CD4-positive, alpha-beta T cell treated with Interleukin-12 subunit alpha and Interleukin-12 subunit beta, for 1 hour (primary cell): Measurements from ENCODE around the gene TBX5.

Source experiments
- DNase-seq: peaks from one replicate; pipeline ENCODE4 v3.0.0-alpha.2; 2020

The TBX5 gene

DNA sequence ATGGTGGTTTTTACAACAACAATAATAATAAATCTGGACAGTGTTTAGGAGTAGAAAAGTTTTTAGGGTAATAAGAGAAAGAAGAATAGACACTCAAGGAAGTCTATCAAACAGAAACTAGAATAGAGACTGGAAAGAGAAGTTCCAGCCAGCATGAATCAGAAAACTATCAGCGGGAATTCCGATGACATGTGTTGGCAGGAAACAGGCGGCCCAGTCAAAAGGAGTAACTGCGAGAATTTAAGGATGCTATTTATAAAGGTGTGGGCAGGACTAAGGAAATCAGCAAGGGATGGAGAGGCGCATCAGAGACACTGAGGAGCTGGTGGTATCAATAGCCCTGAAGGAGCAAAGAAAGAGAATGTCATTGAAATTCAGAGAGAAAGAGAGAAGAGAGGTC is 89.9 kb downstream of the TBX5 start:
- no peak for DNase-seq

DNA sequence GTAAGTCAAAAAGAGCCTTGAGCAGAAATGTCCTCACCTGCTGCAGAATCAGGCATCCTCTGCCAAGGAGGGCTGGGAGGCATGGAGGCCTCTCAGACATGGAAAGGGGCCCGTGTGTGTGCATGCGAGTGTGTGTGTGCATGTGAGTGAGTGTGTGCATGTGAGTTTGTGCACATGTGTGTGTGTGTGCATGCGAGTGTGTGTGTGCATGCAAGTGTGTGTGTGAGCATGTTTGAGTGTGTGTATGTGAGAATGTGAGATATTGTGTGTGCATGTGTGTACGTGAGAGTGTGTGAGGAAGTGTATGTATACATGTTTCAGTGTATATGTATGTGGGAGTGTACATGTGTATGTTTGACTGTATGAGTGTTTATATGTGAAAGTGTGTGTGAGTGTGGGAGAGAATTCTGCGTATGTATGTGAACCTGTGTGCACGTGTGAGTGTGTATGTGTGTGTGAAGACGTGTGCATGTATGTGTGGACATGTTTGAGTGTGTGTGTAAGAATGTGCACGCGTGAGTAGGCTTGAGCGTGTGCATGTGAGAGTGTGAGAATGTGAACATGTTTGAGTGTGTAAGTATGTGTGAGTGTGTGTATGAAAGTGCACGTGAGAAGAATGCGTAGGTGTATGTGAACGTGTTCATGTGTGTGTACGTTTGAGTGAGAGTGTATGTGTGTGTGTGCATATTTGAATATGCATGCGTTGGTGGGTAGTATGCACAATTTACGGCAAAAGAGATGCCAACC is 90.8 kb downstream of the TBX5 start:
- no peak for DNase-seq

DNA sequence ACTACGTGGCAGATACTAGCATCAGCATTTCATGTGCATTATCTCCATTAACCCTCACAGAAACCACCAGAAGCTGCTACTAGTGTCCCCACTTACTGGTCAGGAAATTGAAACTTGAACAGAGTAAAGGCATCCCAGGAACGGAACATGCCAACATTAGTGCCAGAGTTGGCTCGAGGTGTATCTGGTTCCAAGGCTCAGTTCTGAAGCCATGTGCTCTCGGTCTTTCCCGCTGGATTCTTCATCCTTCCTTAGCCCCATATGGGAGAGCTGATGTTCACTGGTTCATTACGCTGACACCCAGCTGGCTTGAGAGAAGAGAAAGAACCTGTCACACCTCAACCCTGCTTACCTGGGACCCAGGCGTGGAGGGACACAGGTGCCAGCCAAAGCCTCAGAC is 91.5 kb downstream of the TBX5 start:
- no peak for DNase-seq

DNA sequence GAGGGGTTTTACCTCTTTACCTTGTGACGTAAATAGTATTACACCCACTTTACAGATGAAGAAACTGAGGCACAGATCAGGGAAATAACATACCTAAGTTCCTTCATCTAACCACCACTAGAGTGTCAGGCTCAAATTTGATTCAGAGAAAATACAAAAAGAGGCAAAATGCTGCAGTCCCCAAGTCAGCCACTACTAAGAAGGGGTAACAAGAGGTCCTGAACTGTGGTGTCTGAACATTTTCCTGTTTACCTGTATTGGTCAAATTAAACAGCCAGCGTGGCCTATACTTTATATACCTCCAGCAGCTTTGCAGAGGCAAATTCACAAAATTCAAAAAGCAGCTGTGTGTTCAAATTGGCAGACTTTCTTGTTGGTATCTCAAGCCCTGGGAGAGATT is 92.0 kb downstream of the TBX5 start:
- no peak for DNase-seq

DNA sequence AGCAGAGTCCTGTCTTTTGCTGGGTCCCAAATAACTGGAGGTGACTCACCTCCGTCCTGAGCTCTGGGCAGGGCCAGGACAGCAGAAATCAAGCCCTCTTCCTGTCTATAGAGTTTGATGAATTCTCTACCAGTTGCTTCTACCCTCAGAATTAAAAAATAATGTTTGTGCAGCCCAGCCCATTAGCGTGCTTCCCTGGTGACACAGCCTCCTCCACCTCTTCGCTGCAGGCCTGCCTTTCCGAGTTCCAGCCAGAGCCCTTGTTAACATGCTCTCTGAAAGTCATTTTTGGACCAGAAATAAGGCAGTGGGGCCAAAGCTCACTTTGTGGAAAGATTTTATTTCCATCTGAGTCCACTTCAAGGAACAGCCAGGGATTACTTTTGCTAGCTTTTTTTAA is 94.0 kb downstream of the TBX5 start:
- no peak for DNase-seq

DNA sequence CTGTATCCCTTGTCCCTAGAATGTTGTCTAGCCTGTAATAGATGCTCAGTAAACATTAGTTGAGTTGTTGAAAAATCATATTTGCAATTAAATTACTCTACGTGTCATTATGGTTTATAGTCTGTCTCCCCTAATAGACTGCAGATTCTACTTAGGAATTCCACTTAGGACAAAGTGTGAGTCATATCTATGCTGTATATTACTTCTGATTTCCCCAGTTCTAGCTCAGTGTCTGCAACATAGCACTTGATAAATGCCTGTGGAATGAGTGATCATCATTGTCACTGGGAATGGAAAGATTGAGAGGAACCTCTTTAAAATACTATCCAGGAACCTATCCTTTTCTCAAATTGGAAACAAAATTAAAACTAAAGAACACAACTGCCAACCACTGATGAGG is 99.3 kb downstream of the TBX5 start:
- no peak for DNase-seq

DNA sequence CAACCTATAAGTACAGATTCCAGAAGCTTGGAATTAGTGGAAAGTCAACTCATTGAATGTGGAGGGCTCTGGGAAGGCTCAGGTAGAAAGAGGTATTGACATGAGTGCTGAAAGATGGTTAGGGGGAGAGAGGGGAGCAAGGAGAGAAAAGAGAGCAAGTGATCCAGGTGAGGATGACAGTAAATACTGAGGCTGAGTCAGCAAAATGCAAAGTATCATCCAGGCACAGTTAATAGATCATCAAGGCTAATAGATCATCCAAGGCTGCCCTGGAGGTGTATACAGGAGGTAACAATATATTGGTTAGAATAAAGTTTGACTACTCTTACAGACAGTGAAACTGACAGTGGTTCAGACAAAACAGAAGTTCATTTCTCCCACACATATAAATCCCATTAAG is 100.5 kb downstream of the TBX5 start:
- no peak for DNase-seq
